Gastroesophageal sphincter (tissue), 4 donors: ENCODE data around the gene RALGPS1. TPM values are rescaled to one million over a fixed set of nuclear protein-coding genes. Genes with fewer than 3 reads are reported as not detected.

Experiments
- ATAC-seq: fragments of 150-250 bp; one replicate; pipeline ENCODE4 v1.9.1; 2016; ENCODE audit warnings: mild to moderate bottlenecking, moderate library complexity
- H3K27ac ChIP-seq, 4 donors: fragments of 200-600 bp; sonication (generic) in 3 of 4; 1 replicate in 3 of 4; 2 replicates in 1 of 4; pipeline ENCODE4 v1.5.1; 2016 to 2019
- H3K27me3 ChIP-seq: fragments of 200-600 bp; sonication (generic); one replicate; pipeline ENCODE4 v1.5.1; 2019
- H3K36me3 ChIP-seq, 2 donors: fragments of 200-600 bp; sonication (generic); one replicate each; pipeline ENCODE4 v1.5.1; 2019; ENCODE audit warnings: control low read depth in 1 of 2
- H3K4me1 ChIP-seq, 3 donors: fragments of 200-600 bp; sonication (generic); 1 replicate in 2 of 3; 2 replicates in 1 of 3; pipeline ENCODE4 v1.5.1; 2016 to 2019; ENCODE audit warnings: control low read depth in 2 of 3
- H3K4me3 ChIP-seq, 2 donors: fragments of 200-600 bp; sonication (generic); one replicate each; pipeline ENCODE4 v1.5.1; 2019; ENCODE audit warnings: mild to moderate bottlenecking in 1 of 2, moderate library complexity in 1 of 2
- H3K9me3 ChIP-seq, 3 donors: fragments of 200-600 bp; sonication (generic); one replicate each; pipeline ENCODE4 v1.5.1; 2017 to 2019; ENCODE audit warnings: control low read depth in 2 of 3
- CTCF ChIP-seq, 4 experiments: fragments of 200-600 bp in 2 of 4; fragments of 450-650 bp in 2 of 4; sonication (generic) in 1 of 4; IDR thresholded peaks; one replicate each; pipeline ENCODE4 v1.5.1; 2017 to 2019; ENCODE audit warnings: antibody characterized with exemption in 4 of 4, mild to moderate bottlenecking in 2 of 4, moderate library complexity in 2 of 4
- EP300 ChIP-seq: sonication (generic); formaldehyde crosslinking; IDR thresholded peaks from one replicate; pipeline ENCODE4 v1.6.1; 2017; ENCODE audit warnings: antibody characterized with exemption, mild to moderate bottlenecking
- POLR2A ChIP-seq, 2 donors: fragments of 450-650 bp; IDR thresholded peaks; one replicate each; pipeline ENCODE4 v1.6.1; 2017; ENCODE audit warnings: antibody characterized with exemption in 2 of 2, mild to moderate bottlenecking in 2 of 2, moderate library complexity in 1 of 2
- POLR2AphosphoS5 ChIP-seq: sonication (generic); formaldehyde crosslinking; IDR thresholded peaks from one replicate; pipeline ENCODE4 v1.6.1; 2017; ENCODE audit warnings: antibody characterized with exemption
- WGBS, 2 donors: methylation state at CpG; one replicate each; pipeline ENCODE4 v1.1.5; 2018; ENCODE audit warnings: low coverage in 1 of 2; 5-methylcytosine and 5-hydroxymethylcytosine counted together
- total RNA-seq, 4 donors: library from RNA; depleted of rRNA; stranded (reverse); fragments of >200 nt; gene quantifications; one replicate each; pipeline ENCODE4 v1.1.0, GENCODE V29; 2016

The RALGPS1 gene
- total RNA-seq, 4 donors from 2014 or later: 5.9 to 17.4 (median 11.3) TPM

DNA sequence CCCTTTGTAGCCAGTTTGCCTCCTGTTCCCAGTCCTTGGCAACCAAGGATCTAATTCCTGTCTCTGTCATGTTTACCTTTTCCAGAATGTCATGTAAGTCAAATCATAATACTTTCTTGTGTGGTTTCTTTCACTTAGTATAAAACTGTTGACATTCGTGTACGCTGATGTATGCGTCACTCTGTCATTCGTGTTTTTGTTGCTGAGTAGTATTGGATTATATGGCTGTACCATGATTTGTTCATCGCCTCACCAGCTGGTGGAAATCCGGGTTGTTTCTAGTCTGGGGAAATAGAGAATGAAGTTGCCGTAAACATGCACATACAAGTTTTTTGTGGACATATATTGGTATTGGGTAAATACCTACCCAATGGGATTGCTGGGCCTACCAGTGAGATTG lies 110.5 kb downstream of the RALGPS1 start:
- TF ChIP-seq EP300: no peak
- Histone ChIP-seq H3K27me3 (no peaks in the 10 kb centered on the region), H3K9me3 (no peaks in the 10 kb centered on the region), H3K4me3 (no peak overlapping the region), H3K4me1 (peaks cover 0 to 29% (median 12%) of the 10 kb centered on the region in 3 donors), H3K36me3 (no peaks in the 10 kb centered on the region), H3K27ac (no peak overlapping the region)
- 93 to 94% methylated on average over 7 of the region's 7 CpGs for WGBS, 2 donors
- no peak for ATAC-seq

DNA sequence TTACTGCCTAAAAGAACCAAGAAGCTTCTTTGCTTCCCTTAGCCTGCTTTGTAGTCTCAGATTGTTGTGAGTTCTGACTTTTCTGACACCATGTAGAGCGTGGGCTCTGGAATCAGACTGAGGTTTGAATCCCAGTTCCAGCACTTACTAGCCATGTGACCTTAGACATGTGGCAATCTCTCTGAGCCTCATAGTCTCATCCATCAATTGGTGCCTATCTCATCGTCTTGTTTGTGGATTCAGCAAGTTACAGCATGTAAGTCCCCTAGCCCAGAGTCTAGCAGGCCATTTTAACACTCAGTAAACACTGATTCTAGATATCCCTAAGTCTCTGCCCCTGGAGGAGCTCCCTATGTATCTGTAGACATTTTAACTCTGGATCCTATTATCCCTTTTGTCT lies 113.1 kb downstream of the RALGPS1 start:
- no peak overlapping the region for H3K27ac ChIP-seq
- 94 to 100% methylated on average over 1 to 2 of the region's 2 CpGs for WGBS, 2 donors
- H3K9me3 ChIP-seq: no peaks in the 10 kb centered on the region
- H3K36me3 ChIP-seq: peaks cover 0 to 3% of the 10 kb centered on the region in 2 donors
- no peak for TF ChIP-seq EP300
- TF ChIP-seq POLR2AphosphoS5: no peak
- no peak for TF ChIP-seq POLR2A (IDR thresholded peaks at IDR 0.05)
- TF ChIP-seq CTCF (IDR thresholded peaks at IDR 0.05): no peak
- H3K27me3 ChIP-seq: no peaks in the 10 kb centered on the region
- ATAC-seq: no peak
- H3K4me3 ChIP-seq: no peak overlapping the region
- peaks cover 0 to 11% (median 4%) of the 10 kb centered on the region in 3 donors for H3K4me1 ChIP-seq

GRCh38 chr9:127029548-127029947 lies 115.0 kb downstream of the RALGPS1 start:
- no peak for ATAC-seq
- 90 to 95% methylated on average over 4 to 9 of the region's 11 CpGs for WGBS, 2 donors
- Histone ChIP-seq H3K27ac (no peak overlapping the region), H3K27me3 (no peaks in the 10 kb centered on the region), H3K4me1 (peaks cover 0 to 14% (median 1%) of the 10 kb centered on the region in 3 donors), H3K36me3 (peaks cover 0 to 3% of the 10 kb centered on the region in 2 donors), H3K9me3 (no peaks in the 10 kb centered on the region), H3K4me3 (no peak overlapping the region)
- TF ChIP-seq POLR2A (IDR thresholded peaks at IDR 0.05) (no peak), CTCF (IDR thresholded peaks at IDR 0.05) (no peak), EP300 (no peak), POLR2AphosphoS5 (no peak)

- TF ChIP-seq POLR2AphosphoS5 (peak; percentile 40), EP300 (no peak)
- Histone ChIP-seq H3K4me1 (peaks cover 0 to 25% (median 8%) of the 10 kb centered on the region in 3 donors), H3K27ac (peak overlapping the region in 2 of 4 donors; percentile 18 to 43), H3K27me3 (no peaks in the 10 kb centered on the region), H3K9me3 (no peaks in the 10 kb centered on the region), H3K4me3 (no peak overlapping the region), H3K36me3 (peaks cover 0 to 3% of the 10 kb centered on the region in 2 donors)
- 82% methylated on average over 9 of the region's 9 CpGs; no CpG with 5 or more reads in 1 of the 2 donors for WGBS, 2 donors
- ATAC-seq: no peak
Observed at GRCh38 chr9:127030814-127031740, 116.5 kb downstream of the RALGPS1 start.

- 85 to 89% methylated on average over 4 of the region's 4 CpGs for WGBS, 2 donors
Observed at GRCh38 chr9:127032256-127032655, 117.7 kb downstream of the RALGPS1 start.

More at GRCh38 chr9:127032256-127032655, 117.7 kb downstream of the RALGPS1 start:
- Histone ChIP-seq H3K27me3 (no peaks in the 10 kb centered on the region), H3K36me3 (peaks cover 0 to 3% of the 10 kb centered on the region in 2 donors), H3K4me3 (no peak overlapping the region), H3K4me1 (peaks cover 0 to 34% (median 8%) of the 10 kb centered on the region in 3 donors), H3K27ac (no peak overlapping the region), H3K9me3 (no peaks in the 10 kb centered on the region)
- TF ChIP-seq EP300 (no peak), CTCF (IDR thresholded peaks at IDR 0.05) (no peak), POLR2AphosphoS5 (no peak), POLR2A (IDR thresholded peaks at IDR 0.05) (no peak)
- ATAC-seq: no peak
